Parathyroid adenoma (tissue), 2 donors: ENCODE results near the gene FAM83B.

Experiments used
- H2AFZ ChIP-seq: fragments of 300-600 bp; sonication (generic); one replicate; pipeline ENCODE4 v1.7.0; 2017; ENCODE audit warnings: antibody characterized with exemption, mild to moderate bottlenecking
- H3K27ac ChIP-seq: fragments of 300-600 bp; sonication (generic); one replicate; pipeline ENCODE4 v1.7.0; 2017
- H3K27me3 ChIP-seq: fragments of 300-600 bp; sonication (generic); one replicate; pipeline ENCODE4 v1.7.0; 2017; ENCODE audit warnings: low read length; ENCODE audit not compliant: control insufficient read depth, insufficient read depth
- H3K36me3 ChIP-seq: fragments of 300-600 bp; sonication (generic); one replicate; pipeline ENCODE4 v1.7.0; 2017; ENCODE audit warnings: low read length; ENCODE audit not compliant: control insufficient read depth, insufficient read depth
- H3K4me1 ChIP-seq: fragments of 300-600 bp; sonication (generic); one replicate; pipeline ENCODE4 v1.7.0; 2017; ENCODE audit warnings: control low read depth
- H3K4me2 ChIP-seq: fragments of 300-600 bp; sonication (generic); one replicate; pipeline ENCODE4 v1.7.0; 2017; ENCODE audit warnings: low read length
- H3K4me3 ChIP-seq: fragments of 300-600 bp; sonication (generic); one replicate; pipeline ENCODE4 v1.7.0; 2017; ENCODE audit warnings: low read depth, low read length
- H3K79me2 ChIP-seq: fragments of 300-600 bp; sonication (generic); one replicate; pipeline ENCODE4 v1.7.0; 2017; ENCODE audit warnings: control low read depth
- H3K9ac ChIP-seq: fragments of 300-600 bp; sonication (generic); one replicate; pipeline ENCODE4 v1.7.0; 2017; ENCODE audit warnings: mild to moderate bottlenecking
- H3K9me3 ChIP-seq: fragments of 300-600 bp; sonication (generic); one replicate; pipeline ENCODE4 v1.7.0; 2017; ENCODE audit warnings: low read length; ENCODE audit not compliant: control insufficient read depth
- TF ChIP-seq, protein P1 (sequence below): fragments of 300-600 bp; sonication (generic); IDR thresholded peaks from one replicate; pipeline ENCODE4 v1.7.0; 2017; ENCODE audit warnings: antibody characterized with exemption, mild to moderate bottlenecking
- donor health status: primary hyperparathyroidism.

Gene FAM83B

DNA sequence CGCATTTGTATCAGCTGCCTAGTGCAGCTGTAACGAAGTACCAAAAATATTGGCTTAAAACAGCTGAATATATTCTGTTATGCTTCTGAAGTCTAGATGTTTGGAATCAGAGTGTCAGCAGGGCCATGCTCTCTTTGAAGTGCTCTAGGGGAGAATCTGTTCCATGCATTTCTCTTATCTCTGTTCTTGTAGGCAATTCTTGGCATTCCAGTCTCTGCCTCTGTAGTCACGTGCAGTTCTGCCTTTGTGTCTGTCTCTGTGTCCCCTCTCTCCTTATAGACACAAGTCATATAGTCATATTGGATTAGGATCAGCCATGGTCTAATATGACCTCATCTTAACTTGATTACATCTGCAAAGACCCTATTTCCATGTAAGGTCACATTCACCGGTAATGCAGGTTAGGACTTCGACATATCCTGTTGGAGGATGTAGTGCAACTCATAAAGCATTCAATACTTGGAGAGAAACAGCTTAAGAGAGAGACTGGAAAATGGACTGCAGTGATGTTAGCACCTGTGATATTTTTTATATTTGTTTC is 18.6 kb downstream of the FAM83B start:
- H3K4me3 ChIP-seq: no peak overlapping the region
- H3K36me3 ChIP-seq: no peaks in the 10 kb centered on the region
- no peaks in the 10 kb centered on the region for H3K27me3 ChIP-seq
- no peak overlapping the region for H2AFZ ChIP-seq
- no peak overlapping the region for H3K4me2 ChIP-seq
- no peak overlapping the region for H3K9ac ChIP-seq
- no peaks in the 10 kb centered on the region for H3K4me1 ChIP-seq
- TF ChIP-seq, protein P1, sequence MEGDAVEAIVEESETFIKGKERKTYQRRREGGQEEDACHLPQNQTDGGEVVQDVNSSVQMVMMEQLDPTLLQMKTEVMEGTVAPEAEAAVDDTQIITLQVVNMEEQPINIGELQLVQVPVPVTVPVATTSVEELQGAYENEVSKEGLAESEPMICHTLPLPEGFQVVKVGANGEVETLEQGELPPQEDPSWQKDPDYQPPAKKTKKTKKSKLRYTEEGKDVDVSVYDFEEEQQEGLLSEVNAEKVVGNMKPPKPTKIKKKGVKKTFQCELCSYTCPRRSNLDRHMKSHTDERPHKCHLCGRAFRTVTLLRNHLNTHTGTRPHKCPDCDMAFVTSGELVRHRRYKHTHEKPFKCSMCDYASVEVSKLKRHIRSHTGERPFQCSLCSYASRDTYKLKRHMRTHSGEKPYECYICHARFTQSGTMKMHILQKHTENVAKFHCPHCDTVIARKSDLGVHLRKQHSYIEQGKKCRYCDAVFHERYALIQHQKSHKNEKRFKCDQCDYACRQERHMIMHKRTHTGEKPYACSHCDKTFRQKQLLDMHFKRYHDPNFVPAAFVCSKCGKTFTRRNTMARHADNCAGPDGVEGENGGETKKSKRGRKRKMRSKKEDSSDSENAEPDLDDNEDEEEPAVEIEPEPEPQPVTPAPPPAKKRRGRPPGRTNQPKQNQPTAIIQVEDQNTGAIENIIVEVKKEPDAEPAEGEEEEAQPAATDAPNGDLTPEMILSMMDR: no peak
- H3K27ac ChIP-seq: no peak overlapping the region
- H3K79me2 ChIP-seq: no peaks in the 10 kb centered on the region
- no peaks in the 10 kb centered on the region for H3K9me3 ChIP-seq

DNA sequence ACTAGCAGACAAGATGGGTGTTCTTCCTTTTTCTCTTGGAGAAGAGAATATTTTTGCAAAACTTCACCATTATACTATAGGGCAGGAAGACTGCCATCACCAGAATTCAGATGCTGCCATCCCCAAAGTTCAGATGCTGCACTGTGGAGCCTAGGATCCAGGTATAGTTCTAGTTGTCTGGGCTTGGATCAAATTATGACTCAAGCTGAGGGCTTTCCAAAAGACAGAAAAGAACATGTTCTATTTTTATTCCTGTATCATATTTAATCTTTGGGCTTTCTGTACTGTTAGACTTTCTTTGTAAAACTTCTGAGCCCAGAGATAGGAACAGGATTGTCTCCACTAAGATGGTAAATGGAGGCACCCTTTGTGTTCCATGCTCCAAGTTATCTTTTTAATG is 22.0 kb downstream of the FAM83B start:
- H3K4me3 ChIP-seq: no peak overlapping the region
- no peaks in the 10 kb centered on the region for H3K9me3 ChIP-seq
- H3K79me2 ChIP-seq: no peaks in the 10 kb centered on the region
- H3K36me3 ChIP-seq: no peaks in the 10 kb centered on the region
- no peak overlapping the region for H3K4me2 ChIP-seq
- H3K9ac ChIP-seq: no peak overlapping the region
- no peak overlapping the region for H3K27ac ChIP-seq
- no peak overlapping the region for H2AFZ ChIP-seq
- no peaks in the 10 kb centered on the region for H3K4me1 ChIP-seq
- TF ChIP-seq, protein P1: no peak
- no peaks in the 10 kb centered on the region for H3K27me3 ChIP-seq

DNA sequence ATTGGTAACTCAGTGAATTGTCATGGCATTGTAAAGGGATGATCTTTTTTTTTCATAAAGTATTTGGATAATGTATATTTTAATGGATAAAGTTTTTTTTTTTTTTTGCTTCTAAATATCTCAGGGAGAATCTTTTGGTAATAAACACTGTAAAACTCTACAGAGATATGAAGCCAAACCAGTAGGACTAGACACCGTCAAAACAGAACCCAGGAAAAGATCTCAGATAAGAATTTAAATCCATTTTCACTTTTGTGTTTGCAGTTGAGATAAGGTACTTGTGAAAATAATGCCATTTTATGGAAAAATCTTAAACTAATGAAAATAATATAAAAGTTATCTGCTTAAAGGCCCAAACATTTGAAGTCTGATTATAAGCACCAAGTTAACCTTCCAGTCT is 27.0 kb downstream of the FAM83B start:
- Histone ChIP-seq H3K4me1 (no peaks in the 10 kb centered on the region), H3K27me3 (no peaks in the 10 kb centered on the region), H3K9me3 (no peaks in the 10 kb centered on the region), H3K4me2 (no peak overlapping the region), H2AFZ (no peak overlapping the region), H3K27ac (no peak overlapping the region), H3K4me3 (no peak overlapping the region), H3K9ac (no peak overlapping the region), H3K79me2 (no peaks in the 10 kb centered on the region), H3K36me3 (no peaks in the 10 kb centered on the region)
- TF ChIP-seq, protein P1: no peak

DNA sequence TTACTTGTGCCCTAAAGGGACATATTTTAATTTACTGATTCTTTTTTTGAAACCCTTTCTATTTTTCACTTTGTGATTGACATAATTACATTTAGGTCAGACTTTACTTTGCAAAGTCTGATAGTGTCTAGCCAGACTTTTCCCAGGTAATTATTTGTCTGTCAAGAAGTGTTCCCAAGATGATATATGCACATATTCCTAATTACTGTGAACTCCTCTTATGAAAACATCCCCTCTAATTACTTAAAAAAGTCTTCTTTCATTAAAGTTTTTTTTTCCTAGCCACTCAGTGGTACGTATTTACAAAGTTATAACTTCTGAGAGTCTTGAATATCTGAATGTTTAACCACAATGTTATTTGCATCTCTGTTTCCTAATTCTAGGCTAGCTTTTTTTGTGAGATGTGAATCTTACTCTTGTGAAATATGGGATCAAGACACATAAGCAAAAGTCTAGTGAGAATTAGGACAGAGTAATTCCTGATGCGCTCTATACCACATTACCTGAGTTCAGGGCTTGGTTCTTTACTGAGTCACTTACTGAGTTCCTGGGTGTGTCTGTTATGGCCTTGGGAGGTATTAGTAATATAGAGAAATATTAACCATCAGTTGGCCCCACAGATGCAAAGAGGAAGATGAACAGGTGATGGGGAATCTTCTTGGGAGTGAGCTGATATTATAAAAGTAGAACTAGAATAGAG is 27.9 kb downstream of the FAM83B start:
- Histone ChIP-seq H3K27me3 (no peaks in the 10 kb centered on the region), H3K9ac (no peak overlapping the region), H3K27ac (no peak overlapping the region), H3K9me3 (no peaks in the 10 kb centered on the region), H3K4me3 (no peak overlapping the region), H3K4me1 (no peaks in the 10 kb centered on the region), H3K4me2 (no peak overlapping the region), H3K79me2 (no peaks in the 10 kb centered on the region), H2AFZ (no peak overlapping the region), H3K36me3 (no peaks in the 10 kb centered on the region)
- TF ChIP-seq, protein P1: no peak

DNA sequence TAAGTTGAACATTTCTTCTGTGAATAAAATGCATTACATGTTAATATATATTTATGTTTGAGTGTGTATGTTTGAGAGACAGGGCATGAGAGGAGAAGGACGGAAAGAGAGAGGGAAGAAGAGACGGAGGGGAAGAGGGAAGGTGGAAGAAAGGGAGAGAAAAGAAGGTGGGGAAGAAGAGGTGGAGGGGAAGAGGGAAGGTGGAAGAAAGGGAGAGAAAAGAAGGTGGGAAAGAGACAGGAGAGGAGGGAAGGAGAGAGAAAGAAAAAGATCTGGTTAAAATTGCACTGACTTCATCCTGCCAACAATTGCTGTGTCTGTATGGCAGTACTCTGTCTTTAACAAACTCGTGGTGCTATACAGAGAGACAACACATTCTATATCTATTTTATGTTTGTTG is 29.0 kb downstream of the FAM83B start:
- H3K27ac ChIP-seq: no peak overlapping the region

More for the DNA sequence above, 29.0 kb downstream of the FAM83B start:
- H3K4me2 ChIP-seq: no peak overlapping the region
- no peaks in the 10 kb centered on the region for H3K79me2 ChIP-seq
- no peak overlapping the region for H2AFZ ChIP-seq
- TF ChIP-seq, protein P1: no peak
- H3K9me3 ChIP-seq: no peaks in the 10 kb centered on the region
- no peak overlapping the region for H3K9ac ChIP-seq
- H3K36me3 ChIP-seq: no peaks in the 10 kb centered on the region
- H3K4me1 ChIP-seq: no peaks in the 10 kb centered on the region
- no peaks in the 10 kb centered on the region for H3K27me3 ChIP-seq
- H3K4me3 ChIP-seq: no peak overlapping the region
